ENCODE measurements around the gene KSR2. TPM values are rescaled to one million over a fixed set of nuclear protein-coding genes. Genes with fewer than 3 reads are reported as not detected.
A peak's percentile ranks its signal among the peaks of the same experiment; 100 is the strongest.

The KSR2 gene
- total RNA-seq, 1 donor = under 0.01 TPM

DNA sequence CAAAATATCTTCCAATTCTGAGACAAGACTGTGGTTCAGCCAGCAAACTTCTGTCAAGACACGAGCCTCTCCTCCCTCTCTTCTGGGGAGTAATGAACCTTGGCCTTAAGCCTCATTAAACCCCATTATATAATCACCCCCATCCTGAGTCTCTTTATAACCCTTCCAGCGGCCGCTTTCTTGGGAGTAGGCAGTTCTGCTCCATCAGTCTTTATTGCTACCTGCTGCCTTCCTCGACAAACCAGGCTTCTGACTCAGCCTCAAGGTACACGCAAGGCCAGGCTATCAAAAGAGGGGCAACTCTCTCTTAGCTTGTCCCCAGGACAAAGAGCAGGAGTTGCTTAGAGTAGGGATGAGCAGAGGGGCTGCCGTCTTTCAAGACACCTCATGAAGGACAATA, 306.6 kb downstream of the KSR2 start:
- H3K27me3 ChIP-seq (ENCODE audit: insufficient read depth, low read length) = peaks cover 2% of the 10 kb centered on the region
- no peak overlapping the region for H3K27ac ChIP-seq (ENCODE audit: low read depth, low read length)
- TF ChIP-seq, protein P1, sequence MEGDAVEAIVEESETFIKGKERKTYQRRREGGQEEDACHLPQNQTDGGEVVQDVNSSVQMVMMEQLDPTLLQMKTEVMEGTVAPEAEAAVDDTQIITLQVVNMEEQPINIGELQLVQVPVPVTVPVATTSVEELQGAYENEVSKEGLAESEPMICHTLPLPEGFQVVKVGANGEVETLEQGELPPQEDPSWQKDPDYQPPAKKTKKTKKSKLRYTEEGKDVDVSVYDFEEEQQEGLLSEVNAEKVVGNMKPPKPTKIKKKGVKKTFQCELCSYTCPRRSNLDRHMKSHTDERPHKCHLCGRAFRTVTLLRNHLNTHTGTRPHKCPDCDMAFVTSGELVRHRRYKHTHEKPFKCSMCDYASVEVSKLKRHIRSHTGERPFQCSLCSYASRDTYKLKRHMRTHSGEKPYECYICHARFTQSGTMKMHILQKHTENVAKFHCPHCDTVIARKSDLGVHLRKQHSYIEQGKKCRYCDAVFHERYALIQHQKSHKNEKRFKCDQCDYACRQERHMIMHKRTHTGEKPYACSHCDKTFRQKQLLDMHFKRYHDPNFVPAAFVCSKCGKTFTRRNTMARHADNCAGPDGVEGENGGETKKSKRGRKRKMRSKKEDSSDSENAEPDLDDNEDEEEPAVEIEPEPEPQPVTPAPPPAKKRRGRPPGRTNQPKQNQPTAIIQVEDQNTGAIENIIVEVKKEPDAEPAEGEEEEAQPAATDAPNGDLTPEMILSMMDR (IDR thresholded peaks at IDR 0.05; ENCODE audit: extremely low read depth, low read depth, low read length) = no peak

DNA sequence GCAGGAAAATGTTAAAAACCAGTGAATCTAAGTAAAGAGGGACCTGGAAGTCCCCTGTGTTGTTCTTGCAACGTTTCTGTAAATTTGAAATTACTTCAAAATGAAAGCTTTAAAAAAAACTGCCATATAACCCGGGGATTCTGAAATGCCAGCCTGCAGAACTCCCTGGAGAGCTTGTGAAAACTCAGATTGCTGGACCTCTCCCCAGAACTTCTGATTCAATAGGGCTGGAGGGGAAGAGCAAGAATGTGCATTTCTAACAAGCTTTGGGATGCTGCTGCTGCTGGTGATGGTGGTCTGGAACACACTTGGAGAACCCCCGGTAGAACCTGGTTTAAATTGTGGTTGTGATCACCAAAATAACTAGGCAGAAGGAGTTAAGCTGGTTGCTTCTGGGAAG, 307.3 kb downstream of the KSR2 start:
- no peak overlapping the region for H3K27ac ChIP-seq (ENCODE audit: low read depth, low read length)
- H3K4me3 ChIP-seq (ENCODE audit: insufficient read depth, low read length) = no peak overlapping the region
- H3K4me1 ChIP-seq (ENCODE audit: insufficient read depth, low read length) = peaks cover 5% of the 10 kb centered on the region
- no peaks in the 10 kb centered on the region for H4K20me1 ChIP-seq (ENCODE audit: insufficient read depth, low read length)
- H3K9me3 ChIP-seq (ENCODE audit: low read depth, low read length) = no peaks in the 10 kb centered on the region
- peaks cover 2% of the 10 kb centered on the region for H3K27me3 ChIP-seq (ENCODE audit: insufficient read depth, low read length)
- no peak for DNase-seq (ENCODE audit: insufficient read length, low spot score, missing footprints)
- H3K79me2 ChIP-seq (ENCODE audit: insufficient read depth, low read length) = no peaks in the 10 kb centered on the region
- no peak overlapping the region for H2AFZ ChIP-seq (ENCODE audit: low read length)
- TF ChIP-seq, protein P1 (IDR thresholded peaks at IDR 0.05; ENCODE audit: extremely low read depth, low read depth, low read length) = no peak
- H3K36me3 ChIP-seq (ENCODE audit: insufficient read depth, low read length) = no peaks in the 10 kb centered on the region
- H3K4me2 ChIP-seq (ENCODE audit: insufficient read depth, low read length) = peak overlapping the region; percentile 43

More for the DNA sequence above, 306.6 kb downstream of the KSR2 start:
- Histone ChIP-seq H3K79me2 (ENCODE audit: insufficient read depth, low read length) (no peaks in the 10 kb centered on the region), H4K20me1 (ENCODE audit: insufficient read depth, low read length) (no peaks in the 10 kb centered on the region), H2AFZ (ENCODE audit: low read length) (no peak overlapping the region), H3K36me3 (ENCODE audit: insufficient read depth, low read length) (no peaks in the 10 kb centered on the region), H3K9me3 (ENCODE audit: low read depth, low read length) (no peaks in the 10 kb centered on the region), H3K4me3 (ENCODE audit: insufficient read depth, low read length) (no peak overlapping the region), H3K4me2 (ENCODE audit: insufficient read depth, low read length) (no peak overlapping the region), H3K4me1 (ENCODE audit: insufficient read depth, low read length) (peaks cover 5% of the 10 kb centered on the region)
- no peak for DNase-seq (ENCODE audit: insufficient read length, low spot score, missing footprints)

DNA sequence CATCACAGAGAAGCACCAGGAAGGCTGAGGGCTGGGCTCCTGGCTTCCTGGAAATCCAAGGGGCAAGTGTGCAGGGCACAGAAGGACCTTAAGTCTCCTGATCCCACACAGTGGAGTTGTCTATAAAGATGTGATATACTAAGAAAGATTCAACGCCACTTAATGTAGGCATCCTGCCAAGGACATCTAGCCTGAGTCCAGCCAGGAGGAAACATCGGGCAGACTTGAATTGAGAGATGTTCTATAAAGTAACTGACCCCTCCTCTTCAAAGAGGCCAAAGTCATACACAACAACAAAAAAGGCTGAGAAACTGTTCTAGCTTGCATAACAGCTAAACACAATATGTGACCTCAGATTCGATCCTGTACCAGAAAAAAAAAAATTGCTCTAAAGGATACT, 307.9 kb downstream of the KSR2 start:
- Histone ChIP-seq H3K36me3 (ENCODE audit: insufficient read depth, low read length) (no peaks in the 10 kb centered on the region), H3K79me2 (ENCODE audit: insufficient read depth, low read length) (no peaks in the 10 kb centered on the region), H3K27ac (ENCODE audit: low read depth, low read length) (no peak overlapping the region), H3K4me2 (ENCODE audit: insufficient read depth, low read length) (peak overlapping the region; percentile 43), H3K4me3 (ENCODE audit: insufficient read depth, low read length) (no peak overlapping the region), H4K20me1 (ENCODE audit: insufficient read depth, low read length) (no peaks in the 10 kb centered on the region), H2AFZ (ENCODE audit: low read length) (no peak overlapping the region), H3K9me3 (ENCODE audit: low read depth, low read length) (no peaks in the 10 kb centered on the region), H3K4me1 (ENCODE audit: insufficient read depth, low read length) (peaks cover 5% of the 10 kb centered on the region), H3K27me3 (ENCODE audit: insufficient read depth, low read length) (peaks cover 2% of the 10 kb centered on the region)
- no peak for DNase-seq (ENCODE audit: insufficient read length, low spot score, missing footprints)
- TF ChIP-seq, protein P1 (IDR thresholded peaks at IDR 0.05; ENCODE audit: extremely low read depth, low read depth, low read length) = no peak

DNA sequence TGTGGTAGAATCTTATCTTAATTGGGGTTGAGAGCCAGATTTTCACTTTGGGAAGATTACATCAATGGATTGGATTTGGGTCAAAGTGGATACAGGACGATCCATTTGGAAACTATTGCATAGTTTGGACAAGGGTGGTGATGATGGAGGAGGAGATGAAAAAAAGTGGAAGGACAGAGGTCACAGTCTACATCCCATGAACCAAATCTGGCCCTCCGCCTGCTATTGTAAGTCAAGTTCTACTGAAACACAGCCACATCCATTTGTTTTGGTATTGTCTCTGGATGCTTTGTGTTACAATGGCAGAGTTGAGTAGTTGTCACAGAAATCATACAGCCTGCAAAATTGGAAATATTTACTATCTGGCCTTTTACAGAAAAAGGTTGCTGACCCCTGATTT, 310.6 kb downstream of the KSR2 start:
- no peak overlapping the region for H2AFZ ChIP-seq (ENCODE audit: low read length)
- no peaks in the 10 kb centered on the region for H3K79me2 ChIP-seq (ENCODE audit: insufficient read depth, low read length)
- no peak overlapping the region for H3K27ac ChIP-seq (ENCODE audit: low read depth, low read length)
- H3K4me2 ChIP-seq (ENCODE audit: insufficient read depth, low read length) = no peak overlapping the region
- peaks cover 2% of the 10 kb centered on the region for H3K27me3 ChIP-seq (ENCODE audit: insufficient read depth, low read length)
- no peaks in the 10 kb centered on the region for H3K9me3 ChIP-seq (ENCODE audit: low read depth, low read length)
- H4K20me1 ChIP-seq (ENCODE audit: insufficient read depth, low read length) = no peaks in the 10 kb centered on the region
- TF ChIP-seq, protein P1 (IDR thresholded peaks at IDR 0.05; ENCODE audit: extremely low read depth, low read depth, low read length) = no peak
- no peak for DNase-seq (ENCODE audit: insufficient read length, low spot score, missing footprints)
- H3K4me3 ChIP-seq (ENCODE audit: insufficient read depth, low read length) = no peak overlapping the region
- peaks cover 5% of the 10 kb centered on the region for H3K4me1 ChIP-seq (ENCODE audit: insufficient read depth, low read length)
- no peaks in the 10 kb centered on the region for H3K36me3 ChIP-seq (ENCODE audit: insufficient read depth, low read length)

All from osteoblast (primary cell).